HepG2 (cell line): ENCODE data around the gene L3MBTL4. TPM values are rescaled to one million over a fixed set of nuclear protein-coding genes. Genes with fewer than 3 reads are reported as not detected.

Source experiments
- EP300 ChIP-seq, 3 experiments: sonication (generic) in 1 of 3; formaldehyde crosslinking in 1 of 3; IDR thresholded peaks; 2 replicates each; pipeline versions ENCODE4 v1.5.1 to v1.6.1; 2011 to 2020; ENCODE audit warnings: low read depth in 2 of 3, low read length in 2 of 3, borderline replicate concordance in 1 of 3, improper control_type of control experiment in 1 of 3, mild to moderate bottlenecking in 1 of 3, missing genetic modification reagents in 1 of 3, moderate library complexity in 1 of 3
- KLF16 ChIP-seq, 2 experiments: sonication (generic) in 1 of 2; formaldehyde crosslinking in 1 of 2; IDR thresholded peaks; 2 replicates each; pipeline versions ENCODE4 v1.6.1 to v1.8.0; 2016 to 2023; ENCODE audit warnings: missing genetic modification reagents in 2 of 2, missing compliant biosample characterization in 1 of 2
- NFRKB ChIP-seq: fragments of 450-650 bp; IDR thresholded peaks from 2 replicates; pipeline ENCODE4 v1.6.1; 2017
- RCOR2 ChIP-seq: IDR thresholded peaks from 2 replicates; pipeline ENCODE4 v1.6.1; 2016; ENCODE audit warnings: missing biosample characterization, missing genetic modification reagents
- RFX3 ChIP-seq: IDR thresholded peaks from 2 replicates; pipeline ENCODE4 v1.6.1; 2016; ENCODE audit warnings: missing biosample characterization, missing genetic modification reagents
- RXRA ChIP-seq: sonication (generic); formaldehyde crosslinking; IDR thresholded peaks from 2 replicates; pipeline ENCODE4 v1.5.1; 2020; ENCODE audit warnings: missing genetic modification reagents
- SALL1 ChIP-seq: sonication (generic); formaldehyde crosslinking; IDR thresholded peaks from 2 replicates; pipeline ENCODE4 v1.8.0; 2022; ENCODE audit warnings: mild to moderate bottlenecking, missing genetic modification reagents
- SAP130 ChIP-seq: IDR thresholded peaks from 2 replicates; pipeline ENCODE4 v1.6.1; 2016; ENCODE audit warnings: low read depth
- SPEN ChIP-seq: sonication (generic); formaldehyde crosslinking; IDR thresholded peaks from 2 replicates; pipeline ENCODE4 v1.5.1; 2020; ENCODE audit warnings: low read depth, mild to moderate bottlenecking, missing genetic modification reagents
- ZNF326 ChIP-seq: sonication (generic); formaldehyde crosslinking; IDR thresholded peaks from 2 replicates; pipeline ENCODE4 v1.4.0; 2020; ENCODE audit warnings: missing genetic modification reagents, borderline replicate concordance
- polyA plus RNA-seq, 8 experiments: library from polyadenylated mRNA; depleted of rRNA in 3 of 8; stranded (reverse) in 7 of 8; unstranded in 1 of 8; fragments of >200 nt; fragmentation: Illumina TruSeq in 4 of 8; extraction: Trizol in 4 of 8; gene quantifications; 2 replicates each; pipeline versions ENCODE4 v1.2.1 to v1.2.3, GENCODE V29; 2011 to 2016; ENCODE audit warnings: low read depth in 4 of 8, missing spikeins in 1 of 8, mixed read lengths in 1 of 8; ENCODE audit not compliant: insufficient read depth in 1 of 8
- total RNA-seq, 5 experiments: library from RNA; depleted of rRNA; stranded (reverse); fragments of >200 nt; fragmentation: Illumina TruSeq; extraction: Trizol; gene quantifications; 2 replicates each; pipeline ENCODE4 v1.2.3, GENCODE V29; 2016; ENCODE audit warnings: low read depth in 1 of 5
- TF ChIP-seq, protein P1 (sequence below): sonication (generic); formaldehyde crosslinking; IDR thresholded peaks from 2 replicates; pipeline ENCODE4 v1.4.0; 2020; ENCODE audit warnings: missing genetic modification reagents, borderline replicate concordance
- TF ChIP-seq, protein P2 (sequence below): sonication (generic); formaldehyde crosslinking; IDR thresholded peaks from 2 replicates; pipeline ENCODE4 v1.9.0; 2021; ENCODE audit warnings: missing genetic modification reagents, mild to moderate bottlenecking, borderline replicate concordance
- TF ChIP-seq, protein P3 (sequence below): sonication (generic); formaldehyde crosslinking; IDR thresholded peaks from 2 replicates; pipeline ENCODE4 v1.8.0; 2022; ENCODE audit warnings: mild to moderate bottlenecking, missing genetic modification reagents; ENCODE audit not compliant: insufficient replicate concordance
- TF ChIP-seq, protein P4 (sequence below): sonication (generic); formaldehyde crosslinking; IDR thresholded peaks from 2 replicates; pipeline ENCODE4 v1.5.1; 2020; ENCODE audit warnings: missing genetic modification reagents, mild to moderate bottlenecking, borderline replicate concordance
- TF ChIP-seq, protein P5 (sequence below): fragments of 450-650 bp; IDR thresholded peaks from 2 replicates; pipeline ENCODE4 v1.6.1; 2016
- TF ChIP-seq, protein P6 (sequence below): IDR thresholded peaks from 2 replicates; pipeline ENCODE4 v1.6.1; 2012; ENCODE audit warnings: low read length, improper control_type of control experiment

Gene L3MBTL4
- total and polyA plus RNA-seq, 2 of the 13 experiments (the other 11 are each of a cell fraction or from before 2014, with no cell fraction given) = 10.8 to 13.3 TPM

DNA sequence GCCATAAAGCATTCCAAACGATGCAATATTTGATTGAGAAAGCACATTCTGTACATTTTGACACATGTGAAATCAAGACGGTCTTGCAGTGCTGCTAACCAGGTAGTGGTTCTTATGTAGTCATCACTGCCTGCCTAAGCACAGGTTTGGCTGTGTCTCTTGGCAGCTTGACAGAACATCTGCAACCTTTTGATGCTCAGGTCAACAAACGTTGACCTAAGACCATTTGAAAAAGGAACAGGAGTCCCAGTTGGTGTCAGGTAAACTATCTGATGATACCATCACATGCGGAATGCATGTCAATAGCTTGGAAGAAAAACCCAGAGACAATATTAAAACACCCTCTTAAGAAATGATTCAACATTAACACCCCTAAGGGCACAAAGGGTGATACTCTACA is 80.7 kb downstream of the L3MBTL4 start (continued):
- 0 out of 2 replicates have a peak, but pooled peaks have one; percentile 24 for TF ChIP-seq SAP130 (CRISPR knock-in tag)
- TF ChIP-seq, protein P1, sequence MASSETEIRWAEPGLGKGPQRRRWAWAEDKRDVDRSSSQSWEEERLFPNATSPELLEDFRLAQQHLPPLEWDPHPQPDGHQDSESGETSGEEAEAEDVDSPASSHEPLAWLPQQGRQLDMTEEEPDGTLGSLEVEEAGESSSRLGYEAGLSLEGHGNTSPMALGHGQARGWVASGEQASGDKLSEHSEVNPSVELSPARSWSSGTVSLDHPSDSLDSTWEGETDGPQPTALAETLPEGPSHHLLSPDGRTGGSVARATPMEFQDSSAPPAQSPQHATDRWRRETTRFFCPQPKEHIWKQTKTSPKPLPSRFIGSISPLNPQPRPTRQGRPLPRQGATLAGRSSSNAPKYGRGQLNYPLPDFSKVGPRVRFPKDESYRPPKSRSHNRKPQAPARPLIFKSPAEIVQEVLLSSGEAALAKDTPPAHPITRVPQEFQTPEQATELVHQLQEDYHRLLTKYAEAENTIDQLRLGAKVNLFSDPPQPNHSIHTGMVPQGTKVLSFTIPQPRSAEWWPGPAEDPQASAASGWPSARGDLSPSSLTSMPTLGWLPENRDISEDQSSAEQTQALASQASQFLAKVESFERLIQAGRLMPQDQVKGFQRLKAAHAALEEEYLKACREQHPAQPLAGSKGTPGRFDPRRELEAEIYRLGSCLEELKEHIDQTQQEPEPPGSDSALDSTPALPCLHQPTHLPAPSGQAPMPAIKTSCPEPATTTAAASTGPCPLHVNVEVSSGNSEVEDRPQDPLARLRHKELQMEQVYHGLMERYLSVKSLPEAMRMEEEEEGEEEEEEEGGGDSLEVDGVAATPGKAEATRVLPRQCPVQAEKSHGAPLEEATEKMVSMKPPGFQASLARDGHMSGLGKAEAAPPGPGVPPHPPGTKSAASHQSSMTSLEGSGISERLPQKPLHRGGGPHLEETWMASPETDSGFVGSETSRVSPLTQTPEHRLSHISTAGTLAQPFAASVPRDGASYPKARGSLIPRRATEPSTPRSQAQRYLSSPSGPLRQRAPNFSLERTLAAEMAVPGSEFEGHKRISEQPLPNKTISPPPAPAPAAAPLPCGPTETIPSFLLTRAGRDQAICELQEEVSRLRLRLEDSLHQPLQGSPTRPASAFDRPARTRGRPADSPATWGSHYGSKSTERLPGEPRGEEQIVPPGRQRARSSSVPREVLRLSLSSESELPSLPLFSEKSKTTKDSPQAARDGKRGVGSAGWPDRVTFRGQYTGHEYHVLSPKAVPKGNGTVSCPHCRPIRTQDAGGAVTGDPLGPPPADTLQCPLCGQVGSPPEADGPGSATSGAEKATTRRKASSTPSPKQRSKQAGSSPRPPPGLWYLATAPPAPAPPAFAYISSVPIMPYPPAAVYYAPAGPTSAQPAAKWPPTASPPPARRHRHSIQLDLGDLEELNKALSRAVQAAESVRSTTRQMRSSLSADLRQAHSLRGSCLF (CRISPR knock-in tag) = no peak
- no peak for TF ChIP-seq NFRKB
- peak in 1 of 2 experiments; percentile 14; a peak in 1 of 4 replicates for TF ChIP-seq EP300 (IDR thresholded peaks at IDR 0.05; ENCODE audit: low read depth in 2 of 2, low read length in 2 of 2)
- no peak for TF ChIP-seq EP300 (CRISPR knock-in tag; IDR thresholded peaks at IDR 0.05; ENCODE audit: borderline replicate concordance)
- TF ChIP-seq ZNF326 = no peak
- TF ChIP-seq, protein P2, sequence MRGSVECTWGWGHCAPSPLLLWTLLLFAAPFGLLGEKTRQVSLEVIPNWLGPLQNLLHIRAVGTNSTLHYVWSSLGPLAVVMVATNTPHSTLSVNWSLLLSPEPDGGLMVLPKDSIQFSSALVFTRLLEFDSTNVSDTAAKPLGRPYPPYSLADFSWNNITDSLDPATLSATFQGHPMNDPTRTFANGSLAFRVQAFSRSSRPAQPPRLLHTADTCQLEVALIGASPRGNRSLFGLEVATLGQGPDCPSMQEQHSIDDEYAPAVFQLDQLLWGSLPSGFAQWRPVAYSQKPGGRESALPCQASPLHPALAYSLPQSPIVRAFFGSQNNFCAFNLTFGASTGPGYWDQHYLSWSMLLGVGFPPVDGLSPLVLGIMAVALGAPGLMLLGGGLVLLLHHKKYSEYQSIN (CRISPR knock-in tag) = no peak
- no peak for TF ChIP-seq SPEN (CRISPR knock-in tag)
- TF ChIP-seq, protein P3, sequence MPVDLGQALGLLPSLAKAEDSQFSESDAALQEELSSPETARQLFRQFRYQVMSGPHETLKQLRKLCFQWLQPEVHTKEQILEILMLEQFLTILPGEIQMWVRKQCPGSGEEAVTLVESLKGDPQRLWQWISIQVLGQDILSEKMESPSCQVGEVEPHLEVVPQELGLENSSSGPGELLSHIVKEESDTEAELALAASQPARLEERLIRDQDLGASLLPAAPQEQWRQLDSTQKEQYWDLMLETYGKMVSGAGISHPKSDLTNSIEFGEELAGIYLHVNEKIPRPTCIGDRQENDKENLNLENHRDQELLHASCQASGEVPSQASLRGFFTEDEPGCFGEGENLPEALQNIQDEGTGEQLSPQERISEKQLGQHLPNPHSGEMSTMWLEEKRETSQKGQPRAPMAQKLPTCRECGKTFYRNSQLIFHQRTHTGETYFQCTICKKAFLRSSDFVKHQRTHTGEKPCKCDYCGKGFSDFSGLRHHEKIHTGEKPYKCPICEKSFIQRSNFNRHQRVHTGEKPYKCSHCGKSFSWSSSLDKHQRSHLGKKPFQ (CRISPR knock-in tag) = no peak
- no peak for TF ChIP-seq RXRA (CRISPR knock-in tag)
- no peak for TF ChIP-seq RCOR2 (CRISPR knock-in tag)
- TF ChIP-seq RFX3 (CRISPR knock-in tag) = no peak
- TF ChIP-seq, protein P4, sequence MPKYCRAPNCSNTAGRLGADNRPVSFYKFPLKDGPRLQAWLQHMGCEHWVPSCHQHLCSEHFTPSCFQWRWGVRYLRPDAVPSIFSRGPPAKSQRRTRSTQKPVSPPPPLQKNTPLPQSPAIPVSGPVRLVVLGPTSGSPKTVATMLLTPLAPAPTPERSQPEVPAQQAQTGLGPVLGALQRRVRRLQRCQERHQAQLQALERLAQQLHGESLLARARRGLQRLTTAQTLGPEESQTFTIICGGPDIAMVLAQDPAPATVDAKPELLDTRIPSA = no peak
- TF ChIP-seq SALL1 (CRISPR knock-in tag) = peak; percentile 21; the same call in 1 of the 2 replicates
- TF ChIP-seq KLF16 (CRISPR knock-in tag; IDR thresholded peaks at IDR 0.05) = no peak
- TF ChIP-seq, protein P5, sequence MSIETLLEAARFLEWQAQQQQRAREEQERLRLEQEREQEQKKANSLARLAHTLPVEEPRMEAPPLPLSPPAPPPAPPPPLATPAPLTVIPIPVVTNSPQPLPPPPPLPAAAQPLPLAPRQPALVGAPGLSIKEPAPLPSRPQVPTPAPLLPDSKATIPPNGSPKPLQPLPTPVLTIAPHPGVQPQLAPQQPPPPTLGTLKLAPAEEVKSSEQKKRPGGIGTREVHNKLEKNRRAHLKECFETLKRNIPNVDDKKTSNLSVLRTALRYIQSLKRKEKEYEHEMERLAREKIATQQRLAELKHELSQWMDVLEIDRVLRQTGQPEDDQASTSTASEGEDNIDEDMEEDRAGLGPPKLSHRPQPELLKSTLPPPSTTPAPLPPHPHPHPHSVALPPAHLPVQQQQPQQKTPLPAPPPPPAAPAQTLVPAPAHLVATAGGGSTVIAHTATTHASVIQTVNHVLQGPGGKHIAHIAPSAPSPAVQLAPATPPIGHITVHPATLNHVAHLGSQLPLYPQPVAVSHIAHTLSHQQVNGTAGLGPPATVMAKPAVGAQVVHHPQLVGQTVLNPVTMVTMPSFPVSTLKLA = no peak
- TF ChIP-seq, protein P6, sequence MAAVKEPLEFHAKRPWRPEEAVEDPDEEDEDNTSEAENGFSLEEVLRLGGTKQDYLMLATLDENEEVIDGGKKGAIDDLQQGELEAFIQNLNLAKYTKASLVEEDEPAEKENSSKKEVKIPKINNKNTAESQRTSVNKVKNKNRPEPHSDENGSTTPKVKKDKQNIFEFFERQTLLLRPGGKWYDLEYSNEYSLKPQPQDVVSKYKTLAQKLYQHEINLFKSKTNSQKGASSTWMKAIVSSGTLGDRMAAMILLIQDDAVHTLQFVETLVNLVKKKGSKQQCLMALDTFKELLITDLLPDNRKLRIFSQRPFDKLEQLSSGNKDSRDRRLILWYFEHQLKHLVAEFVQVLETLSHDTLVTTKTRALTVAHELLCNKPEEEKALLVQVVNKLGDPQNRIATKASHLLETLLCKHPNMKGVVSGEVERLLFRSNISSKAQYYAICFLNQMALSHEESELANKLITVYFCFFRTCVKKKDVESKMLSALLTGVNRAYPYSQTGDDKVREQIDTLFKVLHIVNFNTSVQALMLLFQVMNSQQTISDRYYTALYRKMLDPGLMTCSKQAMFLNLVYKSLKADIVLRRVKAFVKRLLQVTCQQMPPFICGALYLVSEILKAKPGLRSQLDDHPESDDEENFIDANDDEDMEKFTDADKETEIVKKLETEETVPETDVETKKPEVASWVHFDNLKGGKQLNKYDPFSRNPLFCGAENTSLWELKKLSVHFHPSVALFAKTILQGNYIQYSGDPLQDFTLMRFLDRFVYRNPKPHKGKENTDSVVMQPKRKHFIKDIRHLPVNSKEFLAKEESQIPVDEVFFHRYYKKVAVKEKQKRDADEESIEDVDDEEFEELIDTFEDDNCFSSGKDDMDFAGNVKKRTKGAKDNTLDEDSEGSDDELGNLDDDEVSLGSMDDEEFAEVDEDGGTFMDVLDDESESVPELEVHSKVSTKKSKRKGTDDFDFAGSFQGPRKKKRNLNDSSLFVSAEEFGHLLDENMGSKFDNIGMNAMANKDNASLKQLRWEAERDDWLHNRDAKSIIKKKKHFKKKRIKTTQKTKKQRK = no peak
